DMS153 (cell line): Measurements from ENCODE around the gene RBBP4.
"Not testable (repeated sequence)": the region's sequence is repeated elsewhere in the genome, so short reads cannot be mapped to it uniquely, and the experiment has no call there.

Source experiments
- DNase-seq: peaks from one replicate; lab custom pipeline; 2025; lab: John Stamatoyannopoulos, UW

Gene RBBP4

GRCh38 chr1:32639489-32640075 is 11.4 kb upstream of the RBBP4 start:
- no peak for DNase-seq

DNA sequence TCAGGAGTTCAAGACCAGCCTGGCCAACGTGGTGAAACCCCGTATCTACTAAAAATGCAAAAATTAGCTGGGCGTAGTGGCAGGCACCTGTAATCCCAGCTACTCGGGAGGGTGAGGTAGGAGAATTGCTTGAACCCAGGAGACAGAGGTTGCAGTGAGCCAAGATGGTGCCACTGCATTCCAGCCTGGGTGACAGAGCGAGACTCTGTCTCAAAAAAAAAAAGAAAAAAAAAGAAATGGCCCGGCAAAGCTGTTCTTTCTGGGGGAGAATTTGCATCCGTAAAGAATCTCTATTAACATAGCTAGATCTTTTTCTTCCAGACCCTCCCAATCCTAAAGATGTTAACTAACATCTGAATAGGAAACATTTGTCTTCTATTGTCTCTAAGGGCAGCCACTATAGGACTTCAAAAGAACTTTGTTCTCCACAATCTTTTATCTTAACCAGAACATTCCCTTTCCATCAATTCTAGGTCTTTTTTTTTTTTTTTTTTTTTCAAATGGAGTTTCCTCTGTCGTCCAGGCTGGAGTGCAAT is 8.6 kb upstream of the RBBP4 start:
- DNase-seq = not testable (repeated sequence)

- no peak for DNase-seq
Measured at GRCh38 chr1:32644426-32644825, 6.6 kb upstream of the RBBP4 start.

GRCh38 chr1:32647308-32648134 is 3.5 kb upstream of the RBBP4 start:
- DNase-seq = no peak

DNA sequence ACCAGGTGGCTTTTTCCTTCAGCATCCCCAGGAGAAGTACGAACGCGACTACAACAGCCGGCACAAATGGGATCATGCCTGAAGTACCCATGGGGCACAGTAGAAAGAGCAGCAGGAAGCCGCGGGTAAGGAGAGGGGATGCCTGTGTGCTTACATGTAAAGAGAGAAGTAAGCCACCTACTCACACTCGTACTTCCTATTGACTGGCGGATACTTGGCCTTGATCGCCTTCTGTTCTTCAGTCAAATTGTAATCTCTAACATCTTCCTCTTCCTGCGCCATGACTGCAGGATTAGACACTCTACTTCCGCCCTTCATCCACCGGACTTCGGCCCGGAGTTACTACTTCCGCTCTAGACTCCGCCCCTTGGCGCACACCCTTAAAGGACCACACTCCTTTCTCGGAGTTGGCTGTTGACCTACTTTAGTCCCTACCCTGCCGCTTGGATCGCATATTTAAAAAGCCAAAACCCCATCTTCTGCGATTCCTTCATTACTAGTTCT is 708 bp upstream of the RBBP4 start, which contains the start of gene ZBTB8OS:
TSS of gene ZBTB8OS (minus strand) at position 303 of the 504 bp plus-strand sequence. CDS start at position 282, 21 bp downstream.
- DNase-seq = peak; percentile 95

DNA sequence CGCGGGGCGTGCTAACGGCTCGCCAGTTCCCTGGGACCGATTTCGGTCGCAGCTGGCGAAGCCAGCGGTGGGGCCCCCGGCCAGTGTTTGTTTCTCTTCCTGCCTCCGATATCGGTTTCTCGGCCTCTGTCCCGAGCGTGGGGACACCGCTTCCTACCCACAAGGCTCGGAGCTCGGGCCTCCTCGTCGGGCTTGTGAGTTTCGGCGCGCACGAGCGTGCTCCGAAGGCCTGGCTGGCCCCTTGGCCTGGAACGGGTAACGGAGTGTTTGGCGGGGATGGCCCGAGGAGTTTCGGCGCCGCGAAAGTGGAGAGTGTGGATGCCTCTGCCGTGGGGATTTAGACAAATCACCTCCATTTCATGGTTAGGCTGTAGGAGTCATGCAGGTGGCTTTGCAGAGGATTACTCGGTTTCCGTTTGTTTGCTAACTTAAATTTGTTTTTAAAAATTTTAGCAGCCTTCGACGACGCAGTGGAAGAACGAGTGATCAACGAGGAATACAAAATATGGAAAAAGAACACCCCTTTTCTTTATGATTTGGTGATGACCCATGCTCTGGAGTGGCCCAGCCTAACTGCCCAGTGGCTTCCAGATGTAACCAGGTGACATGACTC is 559 bp downstream of the RBBP4 start:
- DNase-seq = no peak

- no peak for DNase-seq
Measured at GRCh38 chr1:32652244-32652962, 1.4 kb downstream of the RBBP4 start.

DNA sequence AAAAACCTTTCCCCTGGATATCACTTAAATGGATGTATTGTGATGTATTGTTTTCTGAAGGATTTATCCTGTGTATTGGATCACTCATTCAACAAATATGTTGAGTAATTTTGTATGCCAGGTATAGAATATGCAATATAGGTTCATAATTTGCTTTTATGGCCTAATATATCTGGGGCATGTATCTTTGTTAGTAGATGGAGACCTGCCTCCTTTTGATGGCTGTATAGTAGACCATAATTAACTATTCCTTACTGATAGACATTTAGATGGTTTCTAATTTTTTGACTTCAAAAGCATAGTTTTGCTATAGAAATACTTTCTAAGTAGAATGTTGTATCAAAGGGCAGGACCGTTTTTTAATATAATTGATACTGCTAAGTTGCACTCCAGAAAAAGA is 8.6 kb downstream of the RBBP4 start:
- no peak for DNase-seq

DNA sequence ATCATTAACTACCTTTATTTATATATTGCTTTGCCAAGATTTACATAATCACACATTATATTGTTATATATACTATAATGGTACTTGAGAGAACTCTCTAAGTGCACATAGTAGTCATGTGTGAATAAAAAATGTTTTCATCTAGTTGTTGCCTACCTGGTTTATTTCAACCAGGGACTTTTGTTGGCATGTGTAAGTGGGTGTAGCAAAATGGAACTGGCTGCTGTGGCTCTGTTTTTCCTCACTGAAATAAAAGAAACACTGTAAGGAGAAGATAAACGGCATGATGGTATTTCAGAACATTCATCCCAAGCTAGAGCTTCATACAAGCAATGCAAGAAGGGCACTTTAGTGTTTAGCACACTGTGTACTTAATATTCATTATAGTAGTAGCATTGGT is 14.9 kb downstream of the RBBP4 start:
- no peak for DNase-seq

DNA sequence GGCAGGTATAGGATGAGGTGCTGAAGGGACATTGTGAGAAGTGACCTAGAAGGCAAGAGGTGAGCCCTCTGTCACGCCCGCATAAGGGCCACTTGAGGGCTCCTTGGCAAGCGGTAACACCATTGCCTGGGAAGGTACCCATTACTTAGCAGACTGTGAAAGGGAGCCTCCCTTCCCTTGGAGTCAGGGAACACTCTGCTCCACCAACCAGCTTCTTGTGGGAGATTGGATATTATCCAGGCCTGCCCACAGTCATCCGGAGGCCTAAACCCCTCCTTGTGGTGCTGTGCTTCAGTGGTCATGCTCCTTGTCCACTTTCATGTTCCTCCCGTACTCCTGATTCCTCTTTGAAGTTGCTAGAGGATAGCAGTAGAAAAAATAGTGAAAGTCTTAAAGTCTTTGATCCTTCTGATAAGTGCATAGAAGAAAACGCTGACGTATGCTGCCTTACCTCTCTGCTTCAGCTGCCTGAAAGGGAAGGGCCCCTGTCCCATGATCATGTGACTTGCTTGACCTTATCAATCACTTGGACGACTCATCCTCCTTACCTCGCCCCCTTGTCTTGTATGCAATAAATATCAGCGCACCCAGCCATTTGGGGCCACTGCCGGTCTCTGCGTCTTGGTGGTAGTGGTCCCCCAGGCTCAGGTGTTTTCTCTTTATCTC is 16.0 kb downstream of the RBBP4 start:
- no peak for DNase-seq

DNA sequence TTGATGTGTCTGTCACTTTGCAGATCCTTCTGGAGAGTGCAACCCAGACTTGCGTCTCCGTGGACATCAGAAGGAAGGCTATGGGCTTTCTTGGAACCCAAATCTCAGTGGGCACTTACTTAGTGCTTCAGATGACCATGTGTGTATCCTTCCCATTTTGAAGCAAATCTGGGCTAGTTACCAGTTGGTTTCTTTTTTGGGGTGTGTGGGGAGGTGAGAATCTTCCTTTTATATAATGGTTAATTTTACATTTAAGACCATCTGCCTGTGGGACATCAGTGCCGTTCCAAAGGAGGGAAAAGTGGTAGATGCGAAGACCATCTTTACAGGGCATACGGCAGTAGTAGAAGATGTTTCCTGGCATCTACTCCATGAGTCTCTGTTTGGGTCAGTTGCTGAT is 17.7 kb downstream of the RBBP4 start:
- not testable (repeated sequence) for DNase-seq

DNA sequence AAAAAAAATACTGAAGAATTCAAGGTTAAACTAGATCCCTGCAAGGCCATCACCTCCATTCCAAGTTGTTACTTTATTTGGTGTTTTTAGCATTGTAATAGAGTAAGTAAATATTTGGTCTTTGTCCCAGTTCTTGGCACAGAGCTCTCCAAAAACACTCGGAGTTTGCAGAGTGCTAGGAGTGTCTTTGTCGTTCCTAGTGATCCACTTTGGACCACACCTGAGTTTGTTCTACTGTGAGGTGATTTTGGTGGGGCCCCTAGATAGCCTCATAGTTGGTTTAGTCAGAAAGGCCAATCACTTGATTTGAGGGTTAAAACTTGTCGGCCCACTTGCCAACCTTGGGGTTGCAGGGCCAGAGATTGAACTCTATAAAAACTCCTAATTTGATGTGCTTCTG is 25.9 kb downstream of the RBBP4 start:
- DNase-seq = no peak

- not testable (repeated sequence) for DNase-seq
Measured at GRCh38 chr1:32679993-32680392, 29.0 kb downstream of the RBBP4 start.

DNA sequence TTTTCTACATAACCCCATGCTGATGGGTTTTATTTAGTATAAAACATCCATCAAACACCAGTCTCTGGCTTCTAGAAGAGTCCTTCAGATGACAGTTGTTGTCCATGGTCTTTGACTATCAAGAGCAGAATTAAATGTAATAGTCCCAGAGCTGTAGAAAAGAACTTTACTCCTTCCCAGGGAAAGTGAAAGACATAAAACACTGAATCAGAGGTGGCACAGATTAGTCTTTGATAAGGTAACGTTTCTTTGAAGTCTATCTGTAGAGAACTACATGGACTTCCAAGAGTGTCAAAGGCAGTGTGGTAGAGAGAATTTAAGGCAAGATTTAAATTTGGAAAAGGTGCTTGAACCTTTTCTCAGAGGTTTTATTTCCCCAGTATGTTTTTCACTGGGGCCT is 29.6 kb downstream of the RBBP4 start:
- no peak for DNase-seq

DNA sequence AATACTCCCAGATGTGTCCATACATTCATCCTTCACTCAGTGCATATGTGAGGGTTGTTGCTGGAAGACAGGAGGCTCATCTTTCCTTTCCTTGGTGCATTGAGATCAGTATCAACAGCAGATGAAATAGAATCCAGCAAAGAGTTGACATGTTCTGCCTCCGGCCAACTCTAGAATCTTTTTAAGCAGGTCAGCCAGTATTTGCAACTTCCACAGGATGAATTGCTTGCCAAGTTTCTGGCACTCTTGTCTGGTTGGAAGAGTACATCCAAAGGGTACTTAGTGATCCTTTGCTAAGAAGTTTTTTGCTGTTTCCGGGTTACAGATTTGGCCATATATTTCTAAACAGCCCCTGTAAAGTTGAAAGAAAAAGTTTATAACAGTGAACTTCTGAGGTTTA is 30.5 kb downstream of the RBBP4 start:
- DNase-seq = no peak

DNA sequence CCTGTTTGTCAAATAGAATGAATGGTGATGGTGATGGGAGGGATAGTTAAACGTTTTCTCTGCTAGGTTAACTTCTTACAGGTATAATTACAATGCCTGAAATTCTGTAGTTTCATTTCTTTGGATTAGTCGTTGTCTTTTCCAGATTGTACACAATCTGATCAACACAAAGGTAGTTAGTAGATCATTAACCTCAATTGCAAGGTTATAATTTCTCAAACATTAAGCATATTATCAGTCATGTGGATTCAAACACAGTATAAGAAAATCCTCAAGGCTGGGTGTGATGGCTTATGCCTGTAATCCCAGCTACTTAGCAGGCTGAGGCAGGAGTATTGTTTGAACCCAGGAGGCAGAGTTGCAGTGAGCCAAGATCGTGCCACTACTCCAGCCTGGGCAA is 31.0 kb downstream of the RBBP4 start:
- DNase-seq = no peak

DNA sequence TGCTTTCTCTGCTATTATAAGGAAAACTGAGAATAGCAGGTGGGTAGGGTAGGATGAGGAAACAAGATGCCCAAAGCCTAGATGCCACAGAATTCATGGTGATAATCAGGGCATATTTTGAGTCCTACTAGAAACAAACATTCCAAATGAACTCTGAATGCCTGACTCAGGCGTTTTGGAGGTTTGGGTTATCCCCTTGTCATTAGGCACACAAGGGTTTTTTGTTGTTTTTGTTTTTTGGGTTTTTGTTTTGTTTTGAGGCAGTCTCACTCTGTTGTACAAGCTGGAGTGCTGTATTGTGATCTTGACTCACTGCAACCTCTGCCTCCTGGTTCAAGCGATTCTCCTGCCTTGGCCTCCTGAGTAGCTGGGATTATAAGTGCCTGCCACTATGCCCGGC is 32.4 kb downstream of the RBBP4 start:
- DNase-seq = no peak

DNA sequence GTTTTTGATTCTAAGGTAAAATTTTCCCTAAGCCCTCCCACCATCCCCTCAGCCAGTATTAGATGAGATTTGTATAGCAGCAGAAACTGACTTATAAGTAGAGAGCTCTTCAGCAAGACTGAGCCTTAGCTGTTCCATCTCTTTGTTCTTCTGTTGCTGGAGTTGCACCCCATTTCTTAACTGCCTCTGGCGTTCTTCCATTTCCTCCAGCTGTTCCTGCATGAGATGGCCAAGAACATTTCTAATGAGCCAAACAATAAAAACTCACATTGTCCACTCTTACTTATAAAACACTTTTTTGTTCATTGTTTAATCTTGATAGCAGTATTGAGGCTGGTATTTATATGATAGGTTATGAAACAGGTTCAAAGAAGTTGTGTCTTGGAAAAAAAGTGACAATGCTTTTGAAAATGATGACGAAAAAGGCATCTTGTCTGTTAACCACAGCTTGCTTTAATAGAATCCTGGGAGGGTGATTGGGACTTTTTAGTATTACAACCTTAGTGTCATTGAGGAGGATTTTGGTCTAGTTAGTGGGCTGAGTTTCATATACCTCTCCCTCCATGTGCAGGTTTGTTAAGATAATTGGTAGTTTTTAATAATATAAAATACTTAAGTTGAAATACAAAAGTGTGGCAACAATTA is 33.3 kb downstream of the RBBP4 start:
- DNase-seq = no peak

- no peak for DNase-seq
Measured at GRCh38 chr1:32685498-32685897, 34.5 kb downstream of the RBBP4 start.

DNA sequence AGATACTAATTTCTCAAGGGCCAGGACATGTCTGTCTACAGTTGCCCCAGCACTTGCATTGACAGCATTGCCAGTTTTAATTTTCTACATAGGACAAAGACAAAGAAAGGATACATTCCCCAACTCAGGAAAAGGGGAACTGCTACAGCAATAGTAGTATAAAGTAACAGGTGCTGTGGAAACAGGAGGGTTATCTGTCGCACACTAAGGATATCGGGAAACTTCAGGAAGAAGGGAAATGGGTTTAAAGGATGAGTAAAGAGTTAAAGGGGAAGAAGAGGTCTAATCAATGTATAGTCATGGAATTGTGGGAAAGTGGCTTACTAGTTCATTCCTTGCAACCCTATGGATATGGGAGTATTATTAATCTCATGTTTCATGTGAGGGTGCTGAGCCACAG is 35.4 kb downstream of the RBBP4 start:
- DNase-seq = no peak
